Natural killer cell (primary cell): ENCODE data around the gene DAB2IP. TPM values are rescaled to one million over a fixed set of nuclear protein-coding genes. Genes with fewer than 3 reads are reported as not detected.

Experiments
- ATAC-seq, 3 donors: fragments of 150-1000 bp in 2 of 3; fragments of 200-7000 bp in 1 of 3; cut with Tn5 transposase; 1 replicate in 1 of 3; 2 replicates in 2 of 3; pipeline ENCODE4 v1.10.0; 2021; ENCODE audit warnings: mild to moderate bottlenecking in 2 of 3, moderate library complexity in 2 of 3
- DNase-seq, 2 donors: peaks; one replicate each; pipeline versions ENCODE4 v3.0.0 to v3.0.0-alpha.2; 2013 to 2021; ENCODE audit warnings: mixed read lengths in 1 of 2
- H3K27ac ChIP-seq: one replicate; pipeline ENCODE4 v1.5.1; 2013; ENCODE audit warnings: mild to moderate bottlenecking, low read length
- H3K27me3 ChIP-seq: one replicate; pipeline ENCODE4 v1.6.1; 2013; ENCODE audit warnings: low read length; ENCODE audit not compliant: control insufficient read depth, insufficient read depth
- H3K36me3 ChIP-seq: one replicate; pipeline ENCODE4 v1.6.1; 2013; ENCODE audit warnings: low read length; ENCODE audit not compliant: control insufficient read depth, insufficient read depth
- H3K4me1 ChIP-seq: one replicate; pipeline ENCODE4 v1.6.1; 2013; ENCODE audit warnings: low read length; ENCODE audit not compliant: control insufficient read depth, insufficient read depth
- H3K4me3 ChIP-seq: one replicate; pipeline ENCODE4 v1.5.1; 2013; ENCODE audit warnings: low read length
- H3K9me3 ChIP-seq: one replicate; pipeline ENCODE4 v1.6.1; 2013; ENCODE audit warnings: low read length; ENCODE audit not compliant: control insufficient read depth, insufficient read depth
- H3K27ac Mint-ChIP-seq, 2 donors: one replicate each; pipeline ENCODE4 v1.8.0; 2022; ENCODE audit warnings: mild to moderate bottlenecking in 2 of 2, mixed read lengths in 2 of 2, moderate library complexity in 1 of 2
- H3K27me3 Mint-ChIP-seq, 2 donors: one replicate each; pipeline ENCODE4 v1.8.0; 2022; ENCODE audit warnings: low read depth in 2 of 2, mixed read lengths in 2 of 2
- H3K36me3 Mint-ChIP-seq: one replicate; pipeline ENCODE4 v1.8.0; 2022; ENCODE audit warnings: mixed read lengths
- H3K4me1 Mint-ChIP-seq, 2 donors: one replicate each; pipeline ENCODE4 v1.8.0; 2022; ENCODE audit warnings: mixed read lengths in 2 of 2
- H3K4me3 Mint-ChIP-seq: one replicate; pipeline ENCODE4 v1.8.0; 2022; ENCODE audit warnings: mild to moderate bottlenecking, moderate library complexity, mixed read lengths
- H3K9me3 Mint-ChIP-seq, 2 donors: one replicate each; pipeline ENCODE4 v1.8.0; 2022; ENCODE audit warnings: mixed read lengths in 2 of 2
- CTCF ChIP-seq: fragments of 200-600 bp; IDR thresholded peaks from one replicate; pipeline ENCODE4 v1.8.0; 2022; ENCODE audit warnings: antibody characterized with exemption
- WGBS: methylation state at CpG from one replicate; pipeline ENCODE4 v1.1.7; 2013; ENCODE audit warnings: missing lambda C conversion rate; ENCODE audit not compliant: insufficient coverage; 5-methylcytosine and 5-hydroxymethylcytosine counted together
- intact Hi-C: fragments of 100-400 bp; cut with micrococcal nuclease; formaldehyde crosslinking; loops from one replicate; pipeline ENCODE4 v1.14.2; 2022
- total RNA-seq, 4 donors: library from RNA; stranded (reverse); fragments of 120-200 nt in 1 of 4; gene quantifications; one replicate each; pipeline versions ENCODE4 v1.2.3 to v1.2.4, GENCODE V29; 2013 to 2022

The DAB2IP gene
- total RNA-seq, 3 donors from 2014 or later (not counting 1 experiment from before 2014, with no cell fraction given) = 0.19 to 2.5 TPM; not detected in 1

GRCh38 chr9:121688146-121688680, 36.8 kb downstream of the DAB2IP start:
- 86% methylated on average over 12 of the region's 12 CpGs for WGBS
- Histone ChIP-seq H3K36me3 (no peaks in the 10 kb centered on the region), H3K4me3 (no peak overlapping the region), H3K9me3 (no peaks in the 10 kb centered on the region), H3K27ac (no peak overlapping the region), H3K27me3 (no peaks in the 10 kb centered on the region), H3K4me1 (no peaks in the 10 kb centered on the region)
- DNase-seq (no peak), ATAC-seq (no peak)
- intact Hi-C loops = no loop called here
- no peak overlapping the region for H3K4me3 Mint-ChIP-seq
- H3K4me1 Mint-ChIP-seq = peaks cover 0 to 6% of the 10 kb centered on the region in 2 donors
- peaks cover 14 to 15% of the 10 kb centered on the region in 2 donors for H3K27me3 Mint-ChIP-seq
- no peak for TF ChIP-seq CTCF
- H3K36me3 Mint-ChIP-seq = no peaks in the 10 kb centered on the region
- H3K27ac Mint-ChIP-seq = no peak overlapping the region
- H3K9me3 Mint-ChIP-seq = no peaks in the 10 kb centered on the region

GRCh38 chr9:121688681-121689080, 37.2 kb downstream of the DAB2IP start:
- Histone ChIP-seq H3K9me3 (no peaks in the 10 kb centered on the region), H3K4me3 (no peak overlapping the region), H3K36me3 (no peaks in the 10 kb centered on the region), H3K27me3 (no peaks in the 10 kb centered on the region), H3K4me1 (no peaks in the 10 kb centered on the region), H3K27ac (no peak overlapping the region)
- peaks cover 10 to 15% of the 10 kb centered on the region in 2 donors for H3K27me3 Mint-ChIP-seq
- intact Hi-C loops = no loop called here
- ATAC-seq = no peak
- H3K4me3 Mint-ChIP-seq = no peak overlapping the region
- H3K4me1 Mint-ChIP-seq = peaks cover 0 to 6% of the 10 kb centered on the region in 2 donors
- no peaks in the 10 kb centered on the region for H3K36me3 Mint-ChIP-seq
- no peak overlapping the region for H3K27ac Mint-ChIP-seq
- TF ChIP-seq CTCF = no peak
- WGBS = 99% methylated on average over 5 of the region's 7 CpGs
- no peak for DNase-seq
- no peaks in the 10 kb centered on the region for H3K9me3 Mint-ChIP-seq

- H3K4me1 Mint-ChIP-seq = peaks cover 0 to 6% of the 10 kb centered on the region in 2 donors
- Histone ChIP-seq H3K4me3 (no peak overlapping the region), H3K9me3 (no peaks in the 10 kb centered on the region), H3K4me1 (no peaks in the 10 kb centered on the region), H3K27ac (no peak overlapping the region), H3K36me3 (no peaks in the 10 kb centered on the region), H3K27me3 (no peaks in the 10 kb centered on the region)
- no peaks in the 10 kb centered on the region for H3K36me3 Mint-ChIP-seq
- H3K27me3 Mint-ChIP-seq = peaks cover 8 to 15% of the 10 kb centered on the region in 2 donors
- H3K9me3 Mint-ChIP-seq = no peaks in the 10 kb centered on the region
- WGBS = 86% methylated on average over 9 of the region's 9 CpGs
- H3K4me3 Mint-ChIP-seq = no peak overlapping the region
- no peak overlapping the region for H3K27ac Mint-ChIP-seq
- TF ChIP-seq CTCF = no peak
- DNase-seq = no peak
- no peak for ATAC-seq
- intact Hi-C loops = no loop called here
Observed at GRCh38 chr9:121689461-121690157, 38.2 kb downstream of the DAB2IP start.
